HL-60/S4 (cell line): ENCODE measurements around the gene TBC1D20.
"Not testable (repeated sequence)": the region's sequence is repeated elsewhere in the genome, so short reads cannot be mapped to it uniquely, and the experiment has no call there.

Experiments
- in situ Hi-C: fragments of 300-500 bp; cut with MboI; formaldehyde crosslinking; loops from 2 replicates; pipeline ENCODE4 v1.14.3; 2022; ENCODE audit warnings: low sequenced_read_pairs

The TBC1D20 gene

GRCh38 chr20:462199-462991, at the start of gene TBC1D20:
TSS of gene TBC1D20 (minus strand) at chr20:462533. CDS start at chr20:462405, 128 bp downstream.
- in situ Hi-C loops, result no loop called here

- in situ Hi-C loops, result not testable (repeated sequence)
These were observed 48.2 kb upstream of the TBC1D20 start for GRCh38 chr20:510328-511057.

- in situ Hi-C loops, result not testable (repeated sequence)
These were observed 46.0 kb upstream of the TBC1D20 start for GRCh38 chr20:508364-508787.

GRCh38 chr20:507761-508332, 45.5 kb upstream of the TBC1D20 start:
- in situ Hi-C loops, result no loop called here

GRCh38 chr20:507006-507758, 44.8 kb upstream of the TBC1D20 start:
- in situ Hi-C loops, result no loop called here

- in situ Hi-C loops, result no loop called here
These were observed 42.3 kb upstream of the TBC1D20 start for GRCh38 chr20:504632-505075.

- in situ Hi-C loops, result no loop called here
These were observed 40.9 kb upstream of the TBC1D20 start for GRCh38 chr20:503048-503737.

GRCh38 chr20:497979-498378, 35.6 kb upstream of the TBC1D20 start:
- in situ Hi-C loops, result no loop called here

- in situ Hi-C loops, result no loop called here
These were observed 33.9 kb upstream of the TBC1D20 start for GRCh38 chr20:496126-496696.

- in situ Hi-C loops, result no loop called here
These were observed 29.8 kb upstream of the TBC1D20 start for GRCh38 chr20:492159-492558.

- in situ Hi-C loops, result no loop called here
These were observed 25.3 kb upstream of the TBC1D20 start for GRCh38 chr20:487655-488054.

GRCh38 chr20:483815-484644, 21.7 kb upstream of the TBC1D20 start:
- in situ Hi-C loops, result no loop called here

- in situ Hi-C loops, result no loop called here
These were observed 18.8 kb upstream of the TBC1D20 start for GRCh38 chr20:481167-481566.

GRCh38 chr20:480044-480443, 17.7 kb upstream of the TBC1D20 start:
- in situ Hi-C loops, result no loop called here

GRCh38 chr20:479487-479886, 17.2 kb upstream of the TBC1D20 start:
- in situ Hi-C loops, result loop anchor here (5.0 kb wide), 1 partner anchor 122 kb away; no protein-coding TSS in a partner anchor

- in situ Hi-C loops, result loop anchor here (5.0 kb wide), 1 partner anchor 122 kb away; no protein-coding TSS in a partner anchor
These were observed 16.7 kb upstream of the TBC1D20 start for GRCh38 chr20:478949-479429.

GRCh38 chr20:478010-478948, 15.9 kb upstream of the TBC1D20 start:
- in situ Hi-C loops, result loop anchor here (5.0 kb wide), 1 partner anchor 121 kb away; no protein-coding TSS in a partner anchor
